Fibroblast of the conjunctiva (primary cell): ENCODE measurements around the gene CASK.
"Not testable (repeated sequence)": the region's sequence is repeated elsewhere in the genome, so short reads cannot be mapped to it uniquely, and the experiment has no call there.

Experiments used
- DNase-seq: peaks from one replicate; pipeline ENCODE4 v3.0.0-alpha.2; 2010; ENCODE audit warnings: low read depth

Gene CASK

DNA sequence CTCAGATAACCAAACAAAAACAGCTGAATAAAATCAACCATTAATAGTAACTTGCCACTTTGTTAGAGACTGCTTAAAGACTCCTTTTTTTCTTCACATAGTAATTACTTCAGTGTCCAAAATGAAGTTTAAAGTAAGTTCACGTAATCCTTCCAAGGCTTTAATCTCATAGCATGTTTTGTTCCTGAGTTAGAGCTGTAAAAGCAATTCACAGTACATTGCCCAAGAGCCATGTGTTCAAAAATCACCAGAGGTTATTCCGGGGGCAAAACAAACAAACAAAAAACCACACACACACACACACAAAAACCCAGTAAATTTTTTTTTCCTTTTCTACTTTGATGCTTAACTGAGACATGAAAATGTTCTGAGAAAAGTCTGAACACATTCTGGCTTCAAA, 193.3 kb downstream of the CASK start:
- no peak for DNase-seq

DNA sequence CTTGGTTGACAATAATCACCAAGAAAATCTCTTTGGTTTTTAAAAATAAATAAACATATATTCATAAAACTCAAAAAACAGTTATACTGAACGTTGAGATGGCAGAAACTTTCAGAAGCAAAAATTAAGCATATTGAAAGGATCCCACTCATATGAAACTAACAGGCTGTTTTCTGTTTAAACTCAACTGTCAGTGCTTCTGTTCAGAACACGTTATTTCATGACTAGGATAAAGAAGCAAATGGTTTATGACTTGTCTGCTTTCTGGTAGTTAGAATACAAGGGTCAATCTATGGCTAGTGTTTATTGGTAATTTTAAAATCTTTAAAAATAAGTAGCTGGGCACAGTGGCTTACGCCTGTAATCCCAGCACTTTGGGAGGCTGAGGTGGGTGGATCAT, 195.2 kb downstream of the CASK start:
- no peak for DNase-seq

DNA sequence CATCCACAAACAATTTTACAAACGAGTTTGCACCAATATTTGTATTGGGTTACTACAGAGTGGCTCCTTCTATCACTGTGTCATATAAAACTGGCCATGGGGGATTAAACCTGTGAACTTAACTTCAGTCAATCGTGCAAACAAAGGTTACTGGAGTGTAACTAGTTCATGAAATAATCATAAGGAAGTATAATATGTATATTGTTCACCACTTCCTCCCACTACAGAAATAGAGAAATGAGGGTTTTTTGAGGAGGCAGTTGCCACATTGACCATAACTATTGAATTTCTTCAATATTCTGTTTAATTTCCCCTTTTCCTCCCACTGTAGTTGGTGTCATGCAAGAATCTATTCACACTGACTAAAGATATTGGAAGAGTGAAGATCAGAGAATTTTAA, 199.5 kb downstream of the CASK start, which contains the start of gene GPR82:
GPR82 (plus strand) TSS at position 356 of the 400 bp plus-strand sequence. CDS start 2,846 bp downstream, outside the sequence.
- DNase-seq: no peak

DNA sequence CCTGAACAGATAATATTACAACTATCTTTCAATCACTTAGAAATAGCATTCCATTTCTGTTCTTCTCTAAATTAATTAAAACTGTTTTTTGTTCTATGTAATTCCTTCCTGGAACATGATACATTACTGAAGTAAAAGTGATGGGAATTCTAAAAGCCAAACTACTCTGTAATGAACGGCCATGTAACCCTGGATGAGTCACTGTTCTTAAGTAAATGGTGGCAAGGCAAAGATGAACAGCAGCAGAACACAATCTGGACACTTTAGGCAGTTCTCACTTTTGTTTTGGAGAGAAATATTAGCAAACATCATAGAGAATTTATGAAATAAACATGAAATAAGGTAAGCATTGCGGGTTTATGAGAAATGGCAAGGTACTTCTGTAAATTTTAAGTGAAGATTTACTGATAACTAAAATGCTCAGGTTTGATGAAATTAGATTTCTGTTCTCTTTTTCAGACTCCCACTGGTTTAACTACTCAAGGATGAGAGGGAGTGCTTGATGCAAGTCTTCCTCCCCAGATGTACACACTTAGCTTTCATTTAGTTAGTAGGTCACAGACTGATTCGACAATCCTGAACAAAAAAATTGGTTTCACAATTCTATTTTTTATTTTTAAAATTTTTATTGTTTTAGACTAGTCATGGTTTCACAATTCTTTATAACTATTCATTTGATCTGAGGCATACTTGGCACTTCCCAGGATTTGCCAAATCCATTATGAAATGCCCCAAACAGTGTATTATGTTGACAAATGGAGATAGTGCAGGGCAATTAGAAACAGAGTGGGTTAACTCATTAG, 200.3 kb downstream of the CASK start:
- DNase-seq: no peak

DNA sequence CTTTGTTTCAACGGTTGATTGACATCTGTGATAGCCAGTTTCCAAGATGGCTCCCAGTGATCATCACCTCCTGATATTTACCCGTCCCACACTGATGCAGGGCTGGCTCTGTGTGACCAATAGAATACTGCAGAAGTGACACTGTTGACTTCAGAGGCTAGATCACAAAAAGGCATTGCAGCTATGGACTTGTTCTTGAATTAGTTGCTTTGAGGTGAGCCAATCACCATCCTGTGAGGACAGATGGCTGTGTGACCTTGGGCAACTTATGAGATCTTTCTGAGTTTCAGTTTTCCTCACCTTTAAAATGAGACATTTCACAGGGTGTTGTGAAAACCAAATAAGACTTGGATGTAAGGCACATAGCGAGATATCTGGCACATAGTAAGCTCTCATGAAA, 201.1 kb downstream of the CASK start:
- no peak for DNase-seq

DNA sequence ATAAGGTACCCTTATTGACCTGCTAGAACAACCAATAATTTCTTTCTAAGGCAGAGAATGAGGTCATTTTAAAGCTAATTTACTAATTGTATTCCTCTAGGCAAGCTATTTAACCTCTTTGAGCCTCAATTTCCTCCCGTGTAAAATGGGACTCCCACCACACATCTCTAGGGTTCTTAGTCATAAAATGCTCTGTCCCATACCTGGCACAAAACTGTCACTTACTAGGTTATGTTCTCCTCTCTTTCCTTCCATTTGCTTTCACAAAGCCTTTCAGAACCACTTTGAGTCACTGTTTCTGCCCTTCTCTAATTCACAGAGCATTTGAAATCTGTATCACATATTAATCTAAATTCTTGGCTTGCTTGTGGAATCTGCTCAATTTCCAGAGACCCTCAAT, 201.8 kb downstream of the CASK start:
- DNase-seq: no peak

DNA sequence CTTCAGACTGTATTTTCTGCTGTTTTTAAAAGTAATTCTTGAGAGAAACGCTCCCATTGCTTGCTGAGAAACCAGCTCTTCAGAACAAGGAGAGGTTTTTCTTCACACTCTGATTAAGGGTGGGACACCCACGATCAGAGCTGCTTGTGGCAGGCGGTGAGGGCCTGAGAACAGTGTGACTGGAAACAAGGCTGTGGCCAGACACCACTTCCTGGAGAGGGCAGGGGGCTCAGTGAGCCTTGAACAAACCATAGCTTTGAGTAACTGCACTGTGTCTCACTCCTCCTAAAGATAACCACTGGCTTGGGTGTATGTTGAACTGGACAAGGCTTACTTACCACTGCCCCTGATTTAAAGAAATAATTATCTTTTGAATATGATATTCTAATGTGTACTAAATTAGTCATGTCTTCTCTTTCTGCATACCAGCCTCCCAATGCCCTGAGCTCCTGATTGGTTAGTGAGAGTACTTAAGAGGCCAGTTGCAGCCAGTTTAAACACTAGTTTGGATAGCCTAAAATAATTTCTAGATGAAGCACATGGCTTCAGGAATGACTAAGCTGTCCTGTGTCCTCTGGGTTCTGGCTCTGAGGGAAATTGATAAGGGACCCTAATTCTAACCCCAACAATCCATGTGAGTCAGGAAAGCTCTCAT, 203.1 kb downstream of the CASK start:
- DNase-seq: no peak

DNA sequence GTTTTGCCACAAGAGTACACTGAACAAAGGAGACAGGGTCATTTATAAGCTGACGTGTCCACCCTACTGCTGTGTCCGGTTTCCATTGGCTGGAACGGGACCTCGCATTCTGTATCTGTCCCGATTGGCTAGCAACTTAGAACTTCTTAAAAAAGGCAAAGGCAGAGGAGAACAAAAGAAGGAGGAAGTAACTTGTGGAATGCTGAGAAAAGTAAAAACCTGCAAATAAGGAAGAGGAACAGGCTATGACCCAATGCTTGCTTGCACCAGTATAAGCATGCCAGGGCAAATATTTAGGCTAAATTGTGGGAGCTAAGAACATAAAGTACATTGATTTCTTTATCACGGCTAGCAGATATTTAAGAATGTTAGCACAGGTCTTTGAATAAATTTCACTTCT, 203.7 kb downstream of the CASK start:
- not testable (repeated sequence) for DNase-seq

DNA sequence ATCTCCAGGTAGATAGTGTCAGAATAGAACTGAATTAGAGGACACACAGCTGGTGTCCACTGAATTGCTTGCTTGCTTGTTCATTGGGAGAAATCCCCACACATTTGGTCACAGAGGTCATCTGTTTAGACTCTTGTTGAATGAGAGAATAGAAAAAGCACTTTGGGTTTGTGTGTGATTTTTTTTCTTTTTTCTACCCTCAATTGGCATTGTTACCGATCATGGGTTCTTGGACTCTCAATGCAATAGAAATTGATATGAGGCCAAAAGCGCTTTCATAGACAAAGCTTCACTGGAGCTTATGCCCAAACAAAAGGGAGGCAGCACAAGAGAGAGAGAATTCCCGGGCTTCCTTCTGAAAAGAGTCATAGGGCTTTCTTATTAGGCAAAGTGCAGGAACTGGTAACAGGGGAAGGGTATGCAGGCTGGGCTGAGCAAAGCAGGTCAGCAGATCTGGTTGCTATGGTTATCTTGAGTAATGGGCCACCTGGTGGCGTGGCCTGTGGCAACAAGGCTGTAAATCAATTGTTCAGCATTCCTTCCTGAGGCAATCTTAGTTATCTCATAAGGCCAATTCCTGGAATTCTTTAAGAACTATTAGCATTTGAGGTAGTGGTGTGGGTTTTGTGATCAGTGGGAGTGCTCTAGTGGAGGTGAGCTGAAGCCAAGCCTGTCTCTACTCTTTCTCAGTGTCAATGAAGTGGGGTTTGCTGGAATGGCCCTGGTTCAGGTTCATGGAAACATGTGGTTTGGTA, 204.7 kb downstream of the CASK start:
- DNase-seq: no peak

DNA sequence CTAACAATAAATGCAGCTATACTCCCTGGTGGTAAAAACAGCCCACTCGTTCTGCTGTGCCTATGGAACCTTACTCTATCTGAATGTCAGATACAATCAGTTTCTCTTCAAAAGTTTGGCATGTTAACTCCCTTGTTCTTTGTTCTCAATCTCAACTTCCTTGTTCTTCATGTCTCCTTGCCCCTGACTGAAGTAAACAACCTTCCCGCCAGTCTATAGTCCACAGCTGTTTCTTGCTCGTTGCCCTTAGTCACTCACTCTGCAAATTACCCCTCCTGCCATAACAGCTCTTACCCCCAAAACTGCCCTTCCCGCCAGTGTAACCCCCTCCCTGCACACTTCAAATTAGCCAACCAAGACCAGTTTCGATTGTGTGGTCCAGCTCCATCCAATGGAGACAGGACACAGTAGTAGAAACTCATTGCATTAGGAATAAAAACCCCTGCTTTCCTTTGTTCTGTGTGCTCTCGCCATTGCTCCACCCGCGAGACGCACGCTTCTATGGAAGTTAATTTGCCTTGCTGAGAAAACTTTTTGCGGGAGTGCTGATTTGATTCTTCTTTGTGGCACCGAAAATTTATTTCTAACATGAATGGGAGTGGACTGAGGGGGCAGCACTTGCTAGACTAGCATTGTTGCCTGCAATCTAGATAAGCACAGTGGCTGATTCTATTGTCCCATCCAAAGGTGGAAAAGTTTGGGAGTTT, 206.4 kb downstream of the CASK start:
- no peak for DNase-seq

DNA sequence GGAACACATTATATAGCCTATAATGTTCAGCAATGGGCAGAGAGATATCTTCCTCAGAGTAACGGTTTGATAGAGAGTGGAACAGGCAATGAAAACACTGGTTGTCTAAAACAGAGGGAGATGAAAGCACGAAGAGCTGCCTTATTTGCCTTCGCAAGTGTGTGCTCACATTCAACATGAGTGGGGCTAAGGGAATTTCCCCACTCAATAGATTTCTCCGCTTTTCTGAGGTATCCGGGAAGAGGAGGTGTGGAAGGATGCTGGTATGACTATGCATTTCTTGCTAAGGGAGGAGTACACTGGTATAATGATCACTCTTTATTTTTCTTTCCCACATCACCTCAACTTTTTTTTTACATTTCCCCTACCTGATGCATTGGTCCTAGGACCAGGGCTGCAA, 207.1 kb downstream of the CASK start:
- DNase-seq: no peak

DNA sequence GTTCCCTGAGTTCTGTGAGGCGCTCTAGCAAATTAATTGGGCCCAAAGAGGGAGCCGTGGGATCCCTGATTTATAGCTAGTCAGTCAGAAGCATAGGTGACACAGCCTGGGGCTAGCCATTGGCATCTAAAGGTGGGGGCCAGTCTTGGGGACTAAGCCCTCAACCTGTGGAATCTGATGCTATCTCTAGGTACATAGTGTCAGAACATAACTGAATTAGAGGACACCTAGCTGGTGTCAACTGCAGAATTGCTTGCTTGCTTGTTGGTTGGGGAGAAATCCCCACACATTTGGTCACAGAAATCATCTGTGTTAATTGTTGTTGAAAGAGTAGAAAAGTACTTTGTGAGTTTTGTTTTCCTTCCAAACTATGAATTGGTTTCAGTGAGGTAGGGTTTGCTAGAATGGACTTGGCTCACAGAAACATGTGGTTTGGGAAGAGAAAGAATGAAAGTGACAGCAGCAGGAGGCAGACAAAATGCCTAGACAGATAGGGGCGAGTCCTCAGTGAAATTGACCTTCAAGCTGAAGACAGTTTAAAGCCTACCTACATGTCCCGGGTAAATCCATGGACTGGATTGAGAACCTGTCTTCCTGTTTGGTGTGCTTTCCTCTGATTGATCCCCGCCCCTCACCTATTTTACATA, 212.2 kb downstream of the CASK start:
- no peak for DNase-seq

DNA sequence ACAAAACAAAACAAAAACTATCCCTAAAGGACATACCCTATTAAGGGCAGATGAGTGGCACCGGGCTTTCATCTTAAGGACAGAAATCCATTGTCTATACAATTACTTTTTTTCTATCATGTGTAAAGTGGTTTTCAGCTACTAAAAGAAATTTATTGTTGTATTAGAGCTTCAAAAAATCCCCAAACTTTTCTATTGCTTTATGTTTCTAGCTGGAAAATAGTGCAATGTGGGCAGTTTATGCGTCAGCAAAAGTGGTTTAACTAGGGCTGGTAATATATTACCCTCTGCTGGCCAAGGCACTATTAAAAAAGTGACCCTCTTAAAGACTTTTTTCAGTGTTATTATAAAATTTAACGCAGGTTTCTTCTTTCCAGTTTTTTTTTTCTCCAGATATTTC, 214.9 kb downstream of the CASK start:
- DNase-seq: no peak

DNA sequence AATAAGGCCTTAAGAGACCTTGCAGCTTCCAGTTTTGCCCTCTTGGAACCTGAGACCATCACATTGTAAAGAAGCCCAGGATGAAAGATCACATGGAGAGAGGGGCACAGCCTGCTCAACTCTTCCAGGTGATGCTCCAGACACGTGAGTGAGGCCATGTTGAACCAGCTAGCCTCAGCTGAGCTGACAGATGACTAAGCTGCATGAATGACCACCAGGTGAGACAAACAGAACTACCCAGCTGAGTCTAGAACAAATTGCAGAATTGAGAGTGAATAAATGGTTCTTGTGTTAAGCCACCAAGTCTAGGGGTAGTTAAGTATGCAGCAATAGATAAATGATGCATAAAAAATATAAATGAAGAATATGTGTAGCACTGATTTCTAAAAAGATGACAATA, 216.1 kb downstream of the CASK start:
- no peak for DNase-seq

DNA sequence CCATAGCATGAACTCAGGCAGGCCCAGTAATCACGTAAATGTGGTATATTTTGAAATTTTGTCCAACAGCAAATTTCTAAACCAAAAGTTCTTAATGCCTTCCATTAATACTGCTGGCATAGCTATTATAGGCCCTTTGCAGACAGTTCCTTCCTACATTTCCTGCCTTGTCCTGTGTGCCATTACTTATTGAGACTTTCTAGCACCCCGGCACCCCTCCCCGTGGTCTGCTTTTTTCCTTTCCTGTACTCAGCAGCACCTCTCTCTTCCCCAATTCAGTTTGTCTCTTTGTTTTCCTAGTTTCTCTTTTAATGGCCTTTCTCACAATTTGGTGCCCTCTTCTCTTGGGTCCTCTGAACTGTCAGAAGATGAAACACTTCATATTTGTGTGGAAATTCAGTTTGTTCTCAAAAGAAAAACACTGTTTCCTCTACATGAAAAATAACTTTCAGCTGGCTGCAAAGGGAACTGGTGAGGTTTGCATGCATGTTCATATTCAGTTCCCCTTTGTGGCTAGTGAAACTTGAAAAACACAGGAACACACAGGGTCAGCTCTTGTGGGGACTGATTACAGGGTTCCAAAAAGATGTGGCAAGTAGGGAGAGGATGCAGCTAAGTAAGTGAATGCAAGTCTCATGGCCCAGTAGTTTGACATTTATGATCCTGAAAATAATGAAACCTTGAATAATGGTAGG, 217.5 kb downstream of the CASK start:
- no peak for DNase-seq

DNA sequence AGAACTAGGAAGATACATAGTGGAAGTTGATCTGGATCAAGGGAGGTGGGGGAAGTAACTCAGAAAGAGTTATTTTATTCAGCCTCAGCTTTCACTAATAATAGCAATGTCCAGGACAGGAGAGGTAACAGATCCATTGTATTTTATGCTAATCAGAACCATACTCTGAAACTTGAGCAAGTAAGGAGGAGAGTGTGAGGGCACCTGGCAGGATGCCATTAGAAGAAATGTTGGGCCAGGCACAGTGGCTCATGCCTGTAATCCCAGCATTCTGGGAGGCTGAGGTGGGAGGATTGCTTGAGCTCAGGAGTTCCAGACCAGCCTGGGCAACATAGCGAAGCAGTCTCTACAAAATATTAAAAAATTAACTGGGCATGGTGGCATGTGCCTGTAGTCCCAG, 218.3 kb downstream of the CASK start:
- DNase-seq: no peak

DNA sequence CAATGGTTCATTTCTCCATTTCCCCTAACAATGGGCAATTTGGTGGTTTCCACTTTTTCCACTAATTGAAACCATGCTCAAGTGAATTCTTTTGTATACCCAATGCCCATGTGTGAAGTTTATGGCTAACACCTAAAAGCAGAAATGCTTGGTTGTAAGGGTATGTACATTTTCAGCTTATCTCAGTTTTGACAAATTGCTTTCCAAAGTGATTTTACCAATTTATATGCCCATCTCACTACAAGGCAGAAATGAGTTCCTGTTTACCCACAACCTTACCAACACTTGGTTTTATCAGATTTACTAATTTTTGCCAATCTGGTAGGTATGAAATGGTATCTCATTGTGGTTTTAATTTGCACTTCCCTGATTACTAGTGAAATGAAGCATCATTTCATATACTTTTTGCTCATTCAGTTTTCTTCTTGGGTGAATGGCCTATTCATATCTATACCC, 219.8 kb downstream of the CASK start:
- DNase-seq: no peak

DNA sequence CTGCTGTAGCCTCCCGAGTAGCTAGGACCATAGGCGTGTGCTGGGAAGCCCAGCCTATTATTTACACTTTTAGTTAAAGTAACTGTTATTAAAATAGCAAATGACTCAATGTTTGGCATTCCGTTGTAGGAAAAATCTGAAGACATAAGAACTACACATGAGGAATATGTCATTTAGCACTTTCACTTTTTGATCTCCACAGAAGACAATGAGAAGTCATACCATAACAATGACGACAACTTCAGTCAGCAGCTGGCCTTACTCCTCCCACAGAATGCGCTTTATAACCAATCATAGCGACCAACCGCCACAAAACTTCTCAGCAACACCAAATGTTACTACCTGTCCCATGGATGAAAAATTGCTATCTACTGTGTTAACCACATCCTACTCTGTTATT, 227.9 kb downstream of the CASK start:
- no peak for DNase-seq

DNA sequence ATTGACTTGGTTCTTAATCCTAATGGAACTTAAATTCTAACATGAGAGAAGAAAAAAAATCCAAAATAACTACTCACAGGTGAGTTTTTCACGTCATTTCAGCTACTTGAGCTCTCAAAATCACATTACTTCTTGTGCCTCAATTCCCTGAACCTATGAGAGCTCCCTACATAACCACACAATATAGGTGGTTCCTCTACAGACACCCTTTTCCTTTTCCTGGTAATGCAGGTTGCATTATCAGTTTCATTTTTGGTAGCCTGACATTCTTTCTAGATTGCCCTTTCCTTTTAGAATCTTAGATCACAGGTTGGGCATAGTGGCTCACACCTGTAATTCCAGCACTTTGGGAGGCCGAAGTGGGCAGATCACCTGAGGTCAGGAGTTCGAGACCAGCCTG, 230.3 kb downstream of the CASK start:
- no peak for DNase-seq

DNA sequence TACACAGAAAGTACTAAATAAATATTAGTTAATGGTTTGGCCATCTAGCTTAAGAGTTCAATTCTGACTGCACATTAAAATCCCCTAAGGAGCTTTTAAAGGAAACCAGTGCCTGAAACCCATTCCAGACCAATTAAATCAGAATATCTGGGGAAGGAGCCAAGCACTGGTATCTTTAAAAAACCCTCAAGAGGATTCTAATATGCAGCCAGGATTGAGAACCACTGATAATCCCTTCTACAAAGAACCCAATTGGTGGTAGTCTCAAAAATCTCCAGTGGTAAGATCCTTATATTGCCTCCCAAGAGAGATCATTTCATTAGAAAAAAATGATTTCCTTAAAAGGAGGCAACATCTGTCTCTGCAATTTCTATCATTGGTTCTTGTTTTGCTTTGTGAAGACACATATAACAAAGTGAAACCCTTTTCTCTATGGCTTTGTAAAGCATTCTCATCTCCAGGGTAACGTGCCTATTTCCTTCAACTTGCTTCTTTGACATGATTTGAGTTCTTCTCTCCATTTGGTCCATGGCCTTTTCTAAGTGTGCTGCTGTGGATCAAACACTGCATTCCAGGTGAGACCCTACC, 231.1 kb downstream of the CASK start:
- peak; percentile 55 for DNase-seq

DNA sequence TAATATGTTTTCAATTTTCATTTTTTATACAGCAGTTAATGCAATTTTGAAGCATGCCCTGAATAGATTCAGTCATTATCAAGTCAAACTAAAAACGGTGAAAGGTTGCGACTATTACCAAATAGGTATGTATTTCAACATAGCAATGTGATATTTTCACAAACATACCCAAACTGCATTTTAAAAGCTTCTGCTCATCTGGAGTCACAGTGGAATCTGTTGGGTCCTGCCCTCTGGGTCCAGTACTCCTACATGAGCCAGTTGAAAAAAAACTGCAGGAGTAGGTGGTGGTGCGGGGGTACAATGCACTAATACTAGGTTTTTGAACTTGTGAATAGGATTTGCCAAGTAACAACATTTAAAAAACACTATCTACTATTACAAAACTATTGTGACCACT, 233.6 kb downstream of the CASK start:
- no peak for DNase-seq
